OCI-LY3 (cell line): ENCODE results near the gene TNFRSF21.

Experiments
- H2AFZ ChIP-seq: fragments of 200-600, 300-600 bp; shearing (Covaris generic); 2 replicates; pipeline ENCODE4 v1.6.0; 2014; ENCODE audit warnings: antibody characterized with exemption, low read depth, low read length
- H3K27ac ChIP-seq: fragments of 200-600, 300-600 bp; sonication (generic); 2 replicates; pipeline ENCODE4 v1.5.1; 2014; ENCODE audit warnings: mild to moderate bottlenecking, low read length, moderate library complexity, mixed read lengths
- H3K27me3 ChIP-seq: fragments of 200-600, 300-600 bp; sonication (generic); 2 replicates; pipeline ENCODE4 v1.6.1; 2014; ENCODE audit warnings: low read depth, low read length, mixed read lengths
- H3K36me3 ChIP-seq: fragments of 200-600, 300-600 bp; sonication (generic); replicated peaks from 2 replicates; pipeline ENCODE3; 2014; ENCODE audit warnings: low read depth, low read length, mixed read lengths
- H3K4me1 ChIP-seq: fragments of 300-600, 200-600 bp; sonication (generic); 2 replicates; pipeline ENCODE4 v1.6.1; 2014; ENCODE audit warnings: low read length, mixed read lengths
- H3K4me2 ChIP-seq: fragments of 200-600, 300-600 bp; sonication (generic); 2 replicates; pipeline ENCODE4 v1.6.1; 2014; ENCODE audit warnings: low read length, mixed read lengths
- H3K4me3 ChIP-seq: fragments of 300-600, 200-600 bp; sonication (generic); 2 replicates; pipeline ENCODE4 v1.5.1; 2014; ENCODE audit warnings: antibody characterized with exemption, mild to moderate bottlenecking, low read length, moderate library complexity
- H3K79me2 ChIP-seq: fragments of 300-600, 200-600 bp; shearing (Covaris generic); 2 replicates; pipeline ENCODE4 v1.6.1; 2014; ENCODE audit warnings: mild to moderate bottlenecking, low read length, mixed read lengths
- H3K9ac ChIP-seq: fragments of 300-600, 200-600 bp; shearing (Covaris generic); 2 replicates; pipeline ENCODE4 v1.6.0; 2014; ENCODE audit warnings: mild to moderate bottlenecking, low read length, moderate library complexity
- H3K9me3 ChIP-seq: fragments of 200-600, 300-600 bp; shearing (Covaris generic); 2 replicates; pipeline ENCODE4 v1.6.1; 2014; ENCODE audit warnings: low read length, mixed read lengths; ENCODE audit not compliant: insufficient read depth
- H4K20me1 ChIP-seq: fragments of 200-600, 300-600 bp; sonication (generic); 2 replicates; pipeline ENCODE4 v1.6.1; 2016; ENCODE audit warnings: low read length, mixed read lengths; ENCODE audit not compliant: insufficient read depth
- EZH2phosphoT487 ChIP-seq: fragments of 200-600 bp; shearing (Covaris generic); IDR thresholded peaks from 2 replicates; pipeline ENCODE4 v1.6.1; 2018; ENCODE audit warnings: antibody characterized with exemption, mixed run types, low read depth
- TF ChIP-seq, protein P1 (sequence below): fragments of 200-600, 300-600 bp; sonication (generic); IDR thresholded peaks from 2 replicates; pipeline ENCODE4 v1.5.1; 2014; ENCODE audit warnings: antibody characterized with exemption, low read length, low read depth

The TNFRSF21 gene, protein sequence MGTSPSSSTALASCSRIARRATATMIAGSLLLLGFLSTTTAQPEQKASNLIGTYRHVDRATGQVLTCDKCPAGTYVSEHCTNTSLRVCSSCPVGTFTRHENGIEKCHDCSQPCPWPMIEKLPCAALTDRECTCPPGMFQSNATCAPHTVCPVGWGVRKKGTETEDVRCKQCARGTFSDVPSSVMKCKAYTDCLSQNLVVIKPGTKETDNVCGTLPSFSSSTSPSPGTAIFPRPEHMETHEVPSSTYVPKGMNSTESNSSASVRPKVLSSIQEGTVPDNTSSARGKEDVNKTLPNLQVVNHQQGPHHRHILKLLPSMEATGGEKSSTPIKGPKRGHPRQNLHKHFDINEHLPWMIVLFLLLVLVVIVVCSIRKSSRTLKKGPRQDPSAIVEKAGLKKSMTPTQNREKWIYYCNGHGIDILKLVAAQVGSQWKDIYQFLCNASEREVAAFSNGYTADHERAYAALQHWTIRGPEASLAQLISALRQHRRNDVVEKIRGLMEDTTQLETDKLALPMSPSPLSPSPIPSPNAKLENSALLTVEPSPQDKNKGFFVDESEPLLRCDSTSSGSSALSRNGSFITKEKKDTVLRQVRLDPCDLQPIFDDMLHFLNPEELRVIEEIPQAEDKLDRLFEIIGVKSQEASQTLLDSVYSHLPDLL

DNA sequence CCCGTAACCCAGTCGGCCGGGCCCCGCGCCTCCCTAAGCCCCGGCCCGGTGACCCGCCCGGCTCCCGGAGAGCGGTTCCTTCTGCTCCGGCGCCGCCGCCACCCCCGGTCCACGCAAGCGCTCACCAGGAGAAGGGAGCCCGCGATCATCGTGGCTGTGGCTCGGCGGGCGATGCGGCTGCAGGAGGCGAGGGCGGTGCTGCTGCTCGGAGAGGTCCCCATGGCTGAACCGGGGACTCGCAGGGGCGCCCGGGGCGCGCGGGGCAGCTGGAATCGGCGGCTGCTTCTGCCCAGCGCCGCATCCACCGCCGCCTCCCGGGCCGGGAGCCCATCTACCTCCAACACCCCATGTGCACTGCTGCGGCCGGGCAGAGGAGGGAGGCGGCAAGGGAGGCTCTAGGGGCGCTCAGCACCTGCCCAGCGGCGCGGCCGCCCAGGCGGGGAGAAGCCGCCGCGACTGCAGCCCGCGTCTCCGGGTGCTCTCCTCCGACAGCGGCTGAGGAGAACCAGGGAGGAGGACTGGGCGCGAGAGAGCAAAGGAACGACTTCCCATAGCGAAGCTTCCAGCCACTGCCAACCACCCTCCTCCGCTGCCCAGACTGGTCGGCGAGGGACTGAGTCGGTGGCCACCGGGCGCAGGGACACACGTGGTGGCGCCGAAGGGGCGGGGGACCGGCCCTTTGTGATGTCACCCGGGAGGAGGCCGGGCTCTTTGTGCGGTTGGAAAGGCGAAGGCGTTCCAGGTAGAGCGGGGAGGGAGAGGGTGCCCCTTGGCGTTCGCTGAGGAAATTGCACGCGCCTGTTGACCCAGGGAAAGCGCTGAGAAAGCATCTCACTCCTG is at the start of gene TNFRSF21:
TSS of gene TNFRSF21 (minus strand) at position 615 of the 840 bp plus-strand sequence. CDS start at position 221, 394 bp downstream.
- no peaks in the 10 kb centered on the region for H3K9me3 ChIP-seq
- no peaks in the 10 kb centered on the region for H3K36me3 ChIP-seq
- peaks cover 17% of the 10 kb centered on the region for H3K4me1 ChIP-seq
- peak within 1 kb of the TSS; percentile 93 for H3K4me2 ChIP-seq
- 0 out of 2 replicates have a peak within 1 kb of the TSS, but pooled peaks have one; percentile 2 for H3K27ac ChIP-seq
- H4K20me1 ChIP-seq: no peaks in the 10 kb centered on the region
- H3K27me3 ChIP-seq: no peaks in the 10 kb centered on the region
- peak within 1 kb of the TSS; percentile 55 for H2AFZ ChIP-seq
- no peak for TF ChIP-seq EZH2phosphoT487
- TF ChIP-seq, protein P1, sequence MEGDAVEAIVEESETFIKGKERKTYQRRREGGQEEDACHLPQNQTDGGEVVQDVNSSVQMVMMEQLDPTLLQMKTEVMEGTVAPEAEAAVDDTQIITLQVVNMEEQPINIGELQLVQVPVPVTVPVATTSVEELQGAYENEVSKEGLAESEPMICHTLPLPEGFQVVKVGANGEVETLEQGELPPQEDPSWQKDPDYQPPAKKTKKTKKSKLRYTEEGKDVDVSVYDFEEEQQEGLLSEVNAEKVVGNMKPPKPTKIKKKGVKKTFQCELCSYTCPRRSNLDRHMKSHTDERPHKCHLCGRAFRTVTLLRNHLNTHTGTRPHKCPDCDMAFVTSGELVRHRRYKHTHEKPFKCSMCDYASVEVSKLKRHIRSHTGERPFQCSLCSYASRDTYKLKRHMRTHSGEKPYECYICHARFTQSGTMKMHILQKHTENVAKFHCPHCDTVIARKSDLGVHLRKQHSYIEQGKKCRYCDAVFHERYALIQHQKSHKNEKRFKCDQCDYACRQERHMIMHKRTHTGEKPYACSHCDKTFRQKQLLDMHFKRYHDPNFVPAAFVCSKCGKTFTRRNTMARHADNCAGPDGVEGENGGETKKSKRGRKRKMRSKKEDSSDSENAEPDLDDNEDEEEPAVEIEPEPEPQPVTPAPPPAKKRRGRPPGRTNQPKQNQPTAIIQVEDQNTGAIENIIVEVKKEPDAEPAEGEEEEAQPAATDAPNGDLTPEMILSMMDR: peak; percentile 91
- H3K9ac ChIP-seq: peak within 1 kb of the TSS; percentile 73
- peak within 1 kb of the TSS; percentile 90 for H3K4me3 ChIP-seq
- H3K79me2 ChIP-seq: peaks cover 46% of the 10 kb centered on the region

DNA sequence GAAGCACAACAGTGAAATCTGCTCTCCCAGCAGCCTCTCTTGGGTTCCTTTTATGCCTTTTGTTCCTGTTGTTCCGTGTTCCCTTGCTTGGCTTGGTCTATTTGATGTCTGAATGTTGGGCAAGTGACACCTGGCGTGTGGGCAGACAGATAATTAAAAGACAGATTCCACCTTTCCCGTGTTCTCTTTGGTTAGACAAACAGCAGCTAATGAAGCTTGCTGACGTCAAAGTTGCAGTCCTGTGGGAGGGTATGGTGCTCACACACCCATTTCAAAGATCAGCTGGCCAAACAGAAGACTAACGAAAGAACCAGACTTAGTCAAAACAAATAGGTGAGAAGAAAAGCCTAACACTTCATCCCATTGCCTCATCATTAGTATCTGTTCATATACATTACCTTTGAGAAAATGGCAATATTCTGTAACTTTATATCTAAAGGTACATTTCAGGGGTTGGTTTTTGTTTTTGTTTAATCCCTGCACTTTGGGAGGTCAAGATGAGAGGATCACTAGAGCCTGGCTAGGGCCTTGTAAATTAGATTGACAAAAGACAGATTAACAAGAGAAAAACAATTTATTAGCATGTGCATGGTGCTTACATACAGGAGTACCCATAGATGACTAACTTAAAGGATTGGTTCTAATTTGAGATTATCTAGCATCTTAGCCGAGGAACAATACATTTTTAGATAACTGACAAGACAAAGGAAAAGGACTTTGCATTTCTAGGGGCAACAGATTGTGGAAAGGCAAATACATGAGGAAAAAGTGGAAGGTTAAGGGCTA is 48.9 kb upstream of the TNFRSF21 start:
- no peak for TF ChIP-seq EZH2phosphoT487
- TF ChIP-seq, protein P1: no peak
- no peaks in the 10 kb centered on the region for H4K20me1 ChIP-seq
- H3K27me3 ChIP-seq: no peaks in the 10 kb centered on the region
- peak overlapping the region; percentile 85 for H3K4me2 ChIP-seq
- H2AFZ ChIP-seq: peak overlapping the region; percentile 27; the same call in 1 of the 2 replicates
- peak overlapping the region; percentile 92 for H3K27ac ChIP-seq
- H3K36me3 ChIP-seq: no peaks in the 10 kb centered on the region
- peak overlapping the region; percentile 62 for H3K4me3 ChIP-seq
- peak overlapping the region; percentile 49 for H3K9ac ChIP-seq
- peaks cover 84% of the 10 kb centered on the region for H3K4me1 ChIP-seq
- H3K9me3 ChIP-seq: no peaks in the 10 kb centered on the region
- H3K79me2 ChIP-seq: no peaks in the 10 kb centered on the region

DNA sequence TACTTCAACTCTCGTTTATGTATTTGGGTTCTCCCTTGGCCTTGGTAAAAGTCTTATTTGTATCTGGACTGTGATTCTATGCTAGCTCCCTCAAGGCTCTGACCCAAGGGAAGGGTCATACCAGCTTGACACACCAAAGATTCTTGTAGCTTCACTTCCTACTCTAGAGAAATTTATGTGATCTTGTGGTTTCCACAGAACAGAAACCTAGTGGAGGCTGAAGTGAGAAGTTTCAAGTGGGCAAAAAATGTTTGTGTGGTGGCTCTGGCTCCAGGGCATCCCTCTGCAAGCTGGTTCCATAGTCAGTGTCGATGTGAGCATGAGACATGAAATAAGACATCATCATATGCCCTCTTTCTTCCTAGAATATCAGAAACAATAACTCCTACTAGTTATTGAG is 48.1 kb upstream of the TNFRSF21 start:
- Histone ChIP-seq H3K9ac (peak overlapping the region; percentile 49), H3K27me3 (no peaks in the 10 kb centered on the region), H3K4me2 (peak overlapping the region; percentile 85), H3K4me3 (peak overlapping the region; percentile 62), H2AFZ (no peak overlapping the region), H3K27ac (peak overlapping the region; percentile 92), H3K79me2 (no peaks in the 10 kb centered on the region), H3K36me3 (no peaks in the 10 kb centered on the region), H3K9me3 (no peaks in the 10 kb centered on the region), H3K4me1 (peaks cover 84% of the 10 kb centered on the region), H4K20me1 (no peaks in the 10 kb centered on the region)
- TF ChIP-seq, protein P1: no peak
- no peak for TF ChIP-seq EZH2phosphoT487
